Measurements from ENCODE around the gene PRAMEF27. TPM values are rescaled to one million over a fixed set of nuclear protein-coding genes. Genes with fewer than 3 reads are reported as not detected.
"Not testable (repeated sequence)": the region's sequence is repeated elsewhere in the genome, so short reads cannot be mapped to it uniquely, and the experiment has no call there.

PRAMEF27 gene
- total RNA-seq (2014; rRNA removed; shearing (Covaris generic)), result not detected in 2 replicates

- in situ Hi-C loops (cut with HindIII; ENCODE audit: low sequenced_read_pairs); DNase-seq (ENCODE audit: low spot score): not testable (repeated sequence)
Measured at GRCh38 chr1:13056475-13056874, at the start of gene PRAMEF27. Gene PRAMEF27 (minus strand): TSS chr1:13056575. CDS start chr1:13053659, 2,916 bp downstream.

GRCh38 chr1:13070474-13070873 is 14.1 kb upstream of the PRAMEF27 start, which contains the start of gene PRAMEF25:
Gene PRAMEF25 (plus strand): TSS chr1:13070774. CDS start chr1:13073694, 2,920 bp downstream.
- in situ Hi-C loops (cut with HindIII; ENCODE audit: low sequenced_read_pairs); DNase-seq (ENCODE audit: low spot score): not testable (repeated sequence)

- in situ Hi-C loops (cut with HindIII; ENCODE audit: low sequenced_read_pairs); DNase-seq (ENCODE audit: low spot score): not testable (repeated sequence)
Measured at GRCh38 chr1:13019846-13020245, 36.5 kb downstream of the PRAMEF27 start.

GRCh38 chr1:13011932-13012331 is 44.4 kb downstream of the PRAMEF27 start:
- in situ Hi-C loops (cut with HindIII; ENCODE audit: low sequenced_read_pairs); DNase-seq (ENCODE audit: low spot score): not testable (repeated sequence)

GRCh38 chr1:13009348-13009747 is 47.0 kb downstream of the PRAMEF27 start:
- DNase-seq (ENCODE audit: low spot score); in situ Hi-C loops (cut with HindIII; ENCODE audit: low sequenced_read_pairs): not testable (repeated sequence)

- DNase-seq (ENCODE audit: low spot score); in situ Hi-C loops (cut with HindIII; ENCODE audit: low sequenced_read_pairs): not testable (repeated sequence)
Measured at GRCh38 chr1:13005732-13006131, 50.6 kb downstream of the PRAMEF27 start.

Other genes starting within 250 kb of the PRAMEF27 start
- not detected in 2 replicates for gene PRAMEF11, start 225.2 kb downstream of the PRAMEF27 start, total RNA-seq (2014; rRNA removed; shearing (Covaris generic))
- not detected in 2 replicates for gene HNRNPCL1, start 207.9 kb downstream of the PRAMEF27 start, total RNA-seq (2014; rRNA removed; shearing (Covaris generic))
- gene PRAMEF2, start 199.5 kb downstream of the PRAMEF27 start, total RNA-seq (2014; rRNA removed; shearing (Covaris generic)), result not detected in 2 replicates
- not detected in 2 replicates for gene PRAMEF4, start 170.4 kb downstream of the PRAMEF27 start, total RNA-seq (2014; rRNA removed; shearing (Covaris generic))
- not detected in 2 replicates for gene PRAMEF10, start 158.3 kb downstream of the PRAMEF27 start, total RNA-seq (2014; rRNA removed; shearing (Covaris generic))
- not detected in 2 replicates for gene PRAMEF7, start 140.0 kb downstream of the PRAMEF27 start, total RNA-seq (2014; rRNA removed; shearing (Covaris generic))
- 0.34 TPM in 1 of 2 replicates, not detected in the other for gene PRAMEF6, start 109.0 kb downstream of the PRAMEF27 start, total RNA-seq (2014; rRNA removed; shearing (Covaris generic))
- not detected in 2 replicates for gene HNRNPCL3, start 4.2 kb upstream of the PRAMEF27 start, total RNA-seq (2014; rRNA removed; shearing (Covaris generic))
- gene PRAMEF25, start 14.2 kb upstream of the PRAMEF27 start, total RNA-seq (2014; rRNA removed; shearing (Covaris generic)), result not detected in 2 replicates
- gene HNRNPCL2, start 60.3 kb upstream of the PRAMEF27 start, total RNA-seq (2014; rRNA removed; shearing (Covaris generic)), result not detected in 2 replicates
- not detected in 2 replicates for gene PRAMEF26, start 99.4 kb upstream of the PRAMEF27 start, total RNA-seq (2014; rRNA removed; shearing (Covaris generic))
- gene HNRNPCL4, start 109.1 kb upstream of the PRAMEF27 start, total RNA-seq (2014; rRNA removed; shearing (Covaris generic)), result not detected in 2 replicates
- not detected in 2 replicates for gene PRAMEF9, start 115.3 kb upstream of the PRAMEF27 start, total RNA-seq (2014; rRNA removed; shearing (Covaris generic))
- 0.64 TPM in 1 of 2 replicates, not detected in the other for gene PRAMEF13, start 144.8 kb upstream of the PRAMEF27 start, total RNA-seq (2014; rRNA removed; shearing (Covaris generic))
- not detected in 2 replicates for gene PRAMEF18, start 169.6 kb upstream of the PRAMEF27 start, total RNA-seq (2014; rRNA removed; shearing (Covaris generic))
- 0.17 TPM in 1 of 2 replicates, not detected in the other for gene PRAMEF5, start 197.6 kb upstream of the PRAMEF27 start, total RNA-seq (2014; rRNA removed; shearing (Covaris generic))
- gene PRAMEF8, start 228.6 kb upstream of the PRAMEF27 start, total RNA-seq (2014; rRNA removed; shearing (Covaris generic)), result 0.43 and 3.0 TPM in 2 replicates
- gene PRAMEF33, start 247.0 kb upstream of the PRAMEF27 start, total RNA-seq (2014; rRNA removed; shearing (Covaris generic)), result not detected in 2 replicates